Trophoblast cell (in vitro differentiated cells and primary cell): ENCODE results near the gene BDH2.
A peak's percentile ranks its signal among the peaks of the same experiment; 100 is the strongest.

ENCODE experiments used
- DNase-seq, 2 donors: peaks; one replicate each; pipeline ENCODE4 v3.0.0-alpha.2; 2016
- H2AFZ ChIP-seq: 2 replicates; pipeline ENCODE4 v1.6.1; 2013; ENCODE audit warnings: low read length, moderate library complexity, mild to moderate bottlenecking; ENCODE audit not compliant: insufficient read depth, poor library complexity
- H2AK5ac ChIP-seq: 2 replicates; pipeline ENCODE4 v1.6.1; 2013; ENCODE audit warnings: mild to moderate bottlenecking, low read length
- H2BK120ac ChIP-seq: 2 replicates; pipeline ENCODE4 v1.6.1; 2013; ENCODE audit warnings: low read length, mild to moderate bottlenecking, moderate library complexity; ENCODE audit not compliant: insufficient read depth, poor library complexity
- H2BK12ac ChIP-seq: 2 replicates; pipeline ENCODE4 v1.6.1; 2013; ENCODE audit warnings: mild to moderate bottlenecking, low read length, moderate library complexity
- H2BK5ac ChIP-seq: 2 replicates; pipeline ENCODE4 v1.6.1; 2013; ENCODE audit warnings: low read length, low read depth, moderate library complexity, mild to moderate bottlenecking; ENCODE audit not compliant: poor library complexity
- H3K14ac ChIP-seq: 2 replicates; pipeline ENCODE4 v1.6.1; 2013; ENCODE audit warnings: mild to moderate bottlenecking, low read length
- H3K18ac ChIP-seq: 2 replicates; pipeline ENCODE4 v1.6.1; 2013; ENCODE audit warnings: mild to moderate bottlenecking, low read length
- H3K23ac ChIP-seq: 2 replicates; pipeline ENCODE4 v1.6.1; 2013; ENCODE audit warnings: low read length
- H3K27ac ChIP-seq: 2 replicates; pipeline ENCODE4 v1.5.1; 2013; ENCODE audit warnings: low read depth, mild to moderate bottlenecking, inconsistent platforms, low read length, moderate library complexity
- H3K27me3 ChIP-seq: 2 replicates; pipeline ENCODE4 v1.6.1; 2013; ENCODE audit warnings: inconsistent platforms, mild to moderate bottlenecking, low read length, moderate library complexity; ENCODE audit not compliant: insufficient read depth
- H3K36me3 ChIP-seq, 2 experiments: 1 replicate in 1 of 2; 2 replicates in 1 of 2; pipeline ENCODE4 v1.6.1; 2013; ENCODE audit warnings: low read length in 2 of 2, mild to moderate bottlenecking in 2 of 2, moderate library complexity in 1 of 2; ENCODE audit not compliant: insufficient read depth in 2 of 2, control insufficient read depth in 1 of 2
- H3K4ac ChIP-seq: 2 replicates; pipeline ENCODE4 v1.6.1; 2013; ENCODE audit warnings: low read depth, mild to moderate bottlenecking, low read length, moderate library complexity
- H3K4me1 ChIP-seq, 2 experiments: 1 replicate in 1 of 2; 2 replicates in 1 of 2; pipeline ENCODE4 v1.6.1; 2013; ENCODE audit warnings: low read length in 2 of 2, mild to moderate bottlenecking in 2 of 2, moderate library complexity in 1 of 2; ENCODE audit not compliant: insufficient read depth in 2 of 2, control insufficient read depth in 1 of 2
- H3K4me2 ChIP-seq: 2 replicates; pipeline ENCODE4 v1.6.1; 2013; ENCODE audit warnings: inconsistent platforms, mild to moderate bottlenecking, low read length, moderate library complexity
- H3K4me3 ChIP-seq: 2 replicates; pipeline ENCODE4 v1.5.1; 2013; ENCODE audit warnings: mild to moderate bottlenecking, low read depth, low read length, inconsistent platforms
- H3K79me1 ChIP-seq: one replicate; pipeline ENCODE4 v1.6.1; 2013; ENCODE audit warnings: low read length
- H3K79me2 ChIP-seq: 2 replicates; pipeline ENCODE4 v1.6.1; 2013; ENCODE audit warnings: low read length, mild to moderate bottlenecking; ENCODE audit not compliant: control insufficient read depth, insufficient read depth, poor library complexity
- H3K9ac ChIP-seq: 2 replicates; pipeline ENCODE4 v1.6.1; 2013; ENCODE audit warnings: mild to moderate bottlenecking, low read length
- H3K9me3 ChIP-seq: 2 replicates; pipeline ENCODE4 v1.6.1; 2013; ENCODE audit warnings: low read depth, mild to moderate bottlenecking, control low read depth, inconsistent platforms, low read length; ENCODE audit not compliant: insufficient read depth
- H4K12ac ChIP-seq: 2 replicates; pipeline ENCODE4 v1.6.1; 2013; ENCODE audit warnings: low read depth, mild to moderate bottlenecking, low read length, moderate library complexity
- H4K8ac ChIP-seq: 2 replicates; pipeline ENCODE4 v1.6.1; 2013; ENCODE audit warnings: low read depth, mild to moderate bottlenecking, low read length, moderate library complexity
- H4K91ac ChIP-seq: one replicate; pipeline ENCODE4 v1.6.1; 2013; ENCODE audit warnings: low read depth, mild to moderate bottlenecking, low read length, moderate library complexity
- WGBS: extraction: QIAGEN DNeasy Blood & Tissue Kit; methylation state at CpG from one replicate; pipeline ENCODE4 v1.1.7; 2013; ENCODE audit warnings: missing lambda C conversion rate; ENCODE audit not compliant: insufficient read length, insufficient coverage; ENCODE audit errors: extremely low coverage; 5-methylcytosine and 5-hydroxymethylcytosine counted together

BDH2 gene

GRCh38 chr4:103100691-103101090 lies 1.1 kb upstream of the BDH2 start:
- no peak overlapping the region for H3K4me2 ChIP-seq
- no peaks in the 10 kb centered on the region for H3K27me3 ChIP-seq
- no peak overlapping the region for H3K18ac ChIP-seq
- H4K12ac ChIP-seq: no peak overlapping the region
- no peak overlapping the region for H3K27ac ChIP-seq
- no peaks in the 10 kb centered on the region for H3K36me3 ChIP-seq
- no peak overlapping the region for H2AK5ac ChIP-seq
- no peak overlapping the region for H4K8ac ChIP-seq
- no peak for DNase-seq
- H2BK5ac ChIP-seq: no peak overlapping the region
- no peaks in the 10 kb centered on the region for H3K79me1 ChIP-seq
- H2BK12ac ChIP-seq: no peak overlapping the region
- no peak overlapping the region for H3K4ac ChIP-seq
- no peak overlapping the region for H3K14ac ChIP-seq
- no peak overlapping the region for H3K23ac ChIP-seq
- no peak overlapping the region for H4K91ac ChIP-seq
- peaks cover 3% of the 10 kb centered on the region in 2 experiments for H3K4me1 ChIP-seq
- no peaks in the 10 kb centered on the region for H3K79me2 ChIP-seq
- no peak overlapping the region for H3K9ac ChIP-seq
- H2BK120ac ChIP-seq: no peak overlapping the region
- WGBS: no CpG with 5 or more reads among the region's 5 CpGs
- H2AFZ ChIP-seq: no peak overlapping the region
- no peak overlapping the region for H3K4me3 ChIP-seq
- H3K9me3 ChIP-seq: no peaks in the 10 kb centered on the region

GRCh38 chr4:103098756-103099440 lies 736 bp downstream of the BDH2 start:
- H4K91ac ChIP-seq: no peak overlapping the region
- H3K27ac ChIP-seq: no peak overlapping the region
- no peaks in the 10 kb centered on the region for H3K36me3 ChIP-seq
- H2BK120ac ChIP-seq: no peak overlapping the region
- DNase-seq: no peak
- H3K79me1 ChIP-seq: no peaks in the 10 kb centered on the region
- H3K4me2 ChIP-seq: peak overlapping the region; percentile 68
- WGBS: no CpG with 5 or more reads among the region's 4 CpGs
- no peak overlapping the region for H3K4me3 ChIP-seq
- no peak overlapping the region for H2AK5ac ChIP-seq
- no peak overlapping the region for H3K23ac ChIP-seq
- no peak overlapping the region for H3K4ac ChIP-seq
- no peak overlapping the region for H2AFZ ChIP-seq
- no peak overlapping the region for H3K14ac ChIP-seq
- no peak overlapping the region for H2BK12ac ChIP-seq
- no peak overlapping the region for H4K12ac ChIP-seq
- no peak overlapping the region for H2BK5ac ChIP-seq
- no peaks in the 10 kb centered on the region for H3K27me3 ChIP-seq
- no peak overlapping the region for H4K8ac ChIP-seq
- H3K9me3 ChIP-seq: no peaks in the 10 kb centered on the region
- H3K79me2 ChIP-seq: no peaks in the 10 kb centered on the region
- H3K9ac ChIP-seq: no peak overlapping the region
- peaks cover 3% of the 10 kb centered on the region in 2 experiments for H3K4me1 ChIP-seq
- no peak overlapping the region for H3K18ac ChIP-seq

DNA sequence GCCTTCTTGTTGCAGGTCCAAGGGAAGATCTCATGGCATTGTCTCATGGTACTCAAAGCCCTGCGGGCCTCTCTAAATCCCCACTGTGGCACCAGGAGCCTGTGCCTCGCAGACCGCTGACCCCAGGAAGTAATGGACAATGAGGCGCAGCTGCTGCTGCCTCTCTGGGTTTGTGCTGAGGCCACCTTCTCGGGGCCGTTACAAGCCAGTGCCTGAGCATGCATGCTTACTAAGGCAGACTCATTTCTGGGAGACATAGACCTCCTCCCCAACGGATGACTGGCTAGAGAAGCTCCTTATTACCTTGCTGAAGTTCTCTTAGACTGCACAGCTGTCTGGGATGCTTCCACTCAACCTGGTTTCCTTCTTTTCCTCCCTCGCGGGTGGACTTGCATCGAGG lies 1.3 kb downstream of the BDH2 start:
- no peak overlapping the region for H3K4me3 ChIP-seq
- H2AK5ac ChIP-seq: no peak overlapping the region
- H3K27ac ChIP-seq: no peak overlapping the region
- H3K9me3 ChIP-seq: no peaks in the 10 kb centered on the region
- H2BK12ac ChIP-seq: no peak overlapping the region
- H3K79me1 ChIP-seq: no peaks in the 10 kb centered on the region
- H3K4me2 ChIP-seq: no peak overlapping the region
- H2BK120ac ChIP-seq: no peak overlapping the region
- no peak overlapping the region for H2BK5ac ChIP-seq
- no peak overlapping the region for H4K12ac ChIP-seq
- no peak overlapping the region for H2AFZ ChIP-seq
- H3K4me1 ChIP-seq: peaks cover 3% of the 10 kb centered on the region in 2 experiments
- H3K18ac ChIP-seq: no peak overlapping the region
- no peak overlapping the region for H4K91ac ChIP-seq
- no peak overlapping the region for H3K23ac ChIP-seq
- no peaks in the 10 kb centered on the region for H3K36me3 ChIP-seq
- no peak for DNase-seq
- no peak overlapping the region for H4K8ac ChIP-seq
- H3K9ac ChIP-seq: no peak overlapping the region
- no peaks in the 10 kb centered on the region for H3K27me3 ChIP-seq
- WGBS: no CpG with 5 or more reads among the region's 10 CpGs
- no peaks in the 10 kb centered on the region for H3K79me2 ChIP-seq
- H3K4ac ChIP-seq: no peak overlapping the region
- H3K14ac ChIP-seq: no peak overlapping the region

GRCh38 chr4:103097112-103097511 lies 2.5 kb downstream of the BDH2 start:
- Histone ChIP-seq H4K91ac (no peak overlapping the region), H3K23ac (no peak overlapping the region), H3K9ac (no peak overlapping the region), H2AK5ac (no peak overlapping the region), H2AFZ (no peak overlapping the region), H4K12ac (no peak overlapping the region), H3K18ac (no peak overlapping the region), H2BK5ac (no peak overlapping the region), H4K8ac (no peak overlapping the region), H3K36me3 (no peaks in the 10 kb centered on the region), H2BK120ac (no peak overlapping the region), H2BK12ac (no peak overlapping the region), H3K27me3 (no peaks in the 10 kb centered on the region), H3K4ac (no peak overlapping the region), H3K9me3 (no peaks in the 10 kb centered on the region), H3K14ac (no peak overlapping the region), H3K4me2 (no peak overlapping the region), H3K4me3 (no peak overlapping the region), H3K79me2 (no peaks in the 10 kb centered on the region), H3K27ac (no peak overlapping the region), H3K79me1 (no peaks in the 10 kb centered on the region), H3K4me1 (peaks cover 3% of the 10 kb centered on the region in 2 experiments)
- WGBS: no CpG with 5 or more reads among the region's 2 CpGs
- DNase-seq: no peak
